Measurements from ENCODE around the gene DGLUCY.
"Not testable (repeated sequence)": the region's sequence is repeated elsewhere in the genome, so short reads cannot be mapped to it uniquely, and the experiment has no call there.

DNA sequence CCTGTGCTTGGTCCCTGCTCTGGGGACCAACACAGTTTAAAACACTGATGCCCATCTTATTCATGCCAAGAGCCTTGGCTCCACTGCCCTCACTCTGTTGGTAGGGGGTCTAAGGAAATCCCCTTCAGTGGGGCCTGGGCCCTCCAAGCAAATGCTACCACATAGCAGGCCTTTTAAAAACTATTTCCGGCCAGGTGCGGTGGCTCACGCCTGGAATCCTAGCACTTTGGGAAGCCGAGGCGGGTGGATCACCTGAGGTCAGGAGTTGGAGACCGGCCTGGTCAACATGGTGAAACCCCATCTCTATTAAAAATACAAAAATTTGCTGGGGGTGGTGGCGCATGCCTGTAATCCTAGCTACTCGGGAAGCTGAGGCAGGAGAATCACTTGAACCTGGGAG is 131.7 kb downstream of the DGLUCY start:
- not testable (repeated sequence) for TF ChIP-seq POLR2AphosphoS5 (IDR thresholded peaks at IDR 0.05)
- TF ChIP-seq, protein P1, sequence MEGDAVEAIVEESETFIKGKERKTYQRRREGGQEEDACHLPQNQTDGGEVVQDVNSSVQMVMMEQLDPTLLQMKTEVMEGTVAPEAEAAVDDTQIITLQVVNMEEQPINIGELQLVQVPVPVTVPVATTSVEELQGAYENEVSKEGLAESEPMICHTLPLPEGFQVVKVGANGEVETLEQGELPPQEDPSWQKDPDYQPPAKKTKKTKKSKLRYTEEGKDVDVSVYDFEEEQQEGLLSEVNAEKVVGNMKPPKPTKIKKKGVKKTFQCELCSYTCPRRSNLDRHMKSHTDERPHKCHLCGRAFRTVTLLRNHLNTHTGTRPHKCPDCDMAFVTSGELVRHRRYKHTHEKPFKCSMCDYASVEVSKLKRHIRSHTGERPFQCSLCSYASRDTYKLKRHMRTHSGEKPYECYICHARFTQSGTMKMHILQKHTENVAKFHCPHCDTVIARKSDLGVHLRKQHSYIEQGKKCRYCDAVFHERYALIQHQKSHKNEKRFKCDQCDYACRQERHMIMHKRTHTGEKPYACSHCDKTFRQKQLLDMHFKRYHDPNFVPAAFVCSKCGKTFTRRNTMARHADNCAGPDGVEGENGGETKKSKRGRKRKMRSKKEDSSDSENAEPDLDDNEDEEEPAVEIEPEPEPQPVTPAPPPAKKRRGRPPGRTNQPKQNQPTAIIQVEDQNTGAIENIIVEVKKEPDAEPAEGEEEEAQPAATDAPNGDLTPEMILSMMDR (IDR thresholded peaks at IDR 0.05 in 8 of 11, conservative IDR thresholded peaks at IDR 0.05 in 3 of 11) = not testable (repeated sequence)

All from spleen (tissue), 7 donors.